SK-N-SH treated with all-trans-retinoic acid at 6 μM for 48 hours (cell line): Measurements from ENCODE around the gene OBP2A.

Experiments
- ATAC-seq: fragments of 200-7000 bp; cut with Tn5 transposase; 3 replicates; pipeline ENCODE4 v1.9.1; 2020; ENCODE audit warnings: mild to moderate bottlenecking, moderate library complexity
- ARNTL ChIP-seq: fragments of 450-650 bp; formaldehyde crosslinking; IDR thresholded peaks from 2 replicates; pipeline ENCODE4 v1.5.0; 2020; ENCODE audit warnings: low read depth, mild to moderate bottlenecking, moderate library complexity, borderline replicate concordance
- BACH2 ChIP-seq: fragments of 250-450 bp; sonication (Bioruptor Pico); IDR thresholded peaks from 2 replicates; pipeline ENCODE4 v1.9.0; 2021; ENCODE audit warnings: mild to moderate bottlenecking, borderline replicate concordance
- CSDC2 ChIP-seq: fragments of 250-450 bp; sonication (Bioruptor Pico); IDR thresholded peaks from 2 replicates; pipeline ENCODE4 v1.5.0; 2020; ENCODE audit warnings: mild to moderate bottlenecking, moderate library complexity
- ESRRG ChIP-seq: fragments of 250-450 bp; sonication (Bioruptor Pico); IDR thresholded peaks from 2 replicates; pipeline ENCODE4 v1.6.1; 2021; ENCODE audit warnings: mild to moderate bottlenecking
- GLIS3 ChIP-seq: fragments of 250-450 bp; sonication (Bioruptor Pico); IDR thresholded peaks from 2 replicates; pipeline ENCODE4 v1.5.0; 2020; ENCODE audit warnings: mild to moderate bottlenecking, moderate library complexity
- ISL1 ChIP-seq: fragments of 250-450 bp; sonication (Bioruptor Pico); IDR thresholded peaks from 2 replicates; pipeline ENCODE4 v2.1.2; 2022; ENCODE audit warnings: mild to moderate bottlenecking, moderate library complexity
- OSR1 ChIP-seq: fragments of 250-450 bp; sonication (Bioruptor Pico); IDR thresholded peaks from 2 replicates; pipeline ENCODE4 v1.8.0; 2022; ENCODE audit warnings: moderate library complexity, mild to moderate bottlenecking, inconsistent platforms
- PATZ1 ChIP-seq: fragments of 250-450 bp; sonication (Bioruptor Pico); IDR thresholded peaks from 2 replicates; pipeline ENCODE4 v1.8.0; 2020; ENCODE audit warnings: mild to moderate bottlenecking, moderate library complexity, borderline replicate concordance
- POU6F1 ChIP-seq: fragments of 250-450 bp; sonication (Bioruptor Pico); IDR thresholded peaks from 2 replicates; pipeline ENCODE4 v1.8.0; 2021; ENCODE audit warnings: low read depth, mild to moderate bottlenecking, moderate library complexity, borderline replicate concordance
- PPARA ChIP-seq: fragments of 250-450 bp; sonication (Bioruptor Pico); IDR thresholded peaks from 2 replicates; pipeline ENCODE4 v1.5.0; 2020; ENCODE audit warnings: mild to moderate bottlenecking, borderline replicate concordance
- RARB ChIP-seq: fragments of 250-450 bp; sonication (Bioruptor Pico); IDR thresholded peaks from 2 replicates; pipeline ENCODE4 v1.8.0; 2021; ENCODE audit warnings: mild to moderate bottlenecking, moderate library complexity
- SNAI2 ChIP-seq: fragments of 250-450 bp; sonication (Bioruptor Pico); IDR thresholded peaks from 2 replicates; pipeline ENCODE4 v1.5.0; 2020; ENCODE audit warnings: mild to moderate bottlenecking, moderate library complexity
- TCF4 ChIP-seq: fragments of 250-450 bp; sonication (Bioruptor Pico); IDR thresholded peaks from 2 replicates; pipeline ENCODE4 v1.8.0; 2021; ENCODE audit warnings: mild to moderate bottlenecking, moderate library complexity, borderline replicate concordance
- TOX ChIP-seq: fragments of 250-450 bp; sonication (Bioruptor Pico); IDR thresholded peaks from 2 replicates; pipeline ENCODE4 v1.8.0; 2021; ENCODE audit warnings: mild to moderate bottlenecking, moderate library complexity, borderline replicate concordance
- ZC3H10 ChIP-seq: fragments of 250-450 bp; sonication (Bioruptor Pico); IDR thresholded peaks from 2 replicates; pipeline ENCODE4 v1.5.1; 2021; ENCODE audit warnings: mild to moderate bottlenecking, moderate library complexity
- ZFP3 ChIP-seq: fragments of 250-450 bp; sonication (Bioruptor Pico); IDR thresholded peaks from 2 replicates; pipeline ENCODE4 v1.5.0; 2020; ENCODE audit warnings: mild to moderate bottlenecking, moderate library complexity
- ZFP30 ChIP-seq: fragments of 450-650 bp; formaldehyde crosslinking; IDR thresholded peaks from 2 replicates; pipeline ENCODE4 v1.5.0; 2022; ENCODE audit warnings: mild to moderate bottlenecking, moderate library complexity
- ZNF565 ChIP-seq: fragments of 450-650 bp; formaldehyde crosslinking; conservative IDR thresholded peaks from 2 replicates; pipeline ENCODE4 v1.5.0; 2020; ENCODE audit warnings: low read depth, mild to moderate bottlenecking, moderate library complexity
- ZNF70 ChIP-seq: fragments of 450-650 bp; formaldehyde crosslinking; IDR thresholded peaks from 2 replicates; pipeline ENCODE4 v1.5.0; 2020; ENCODE audit warnings: mild to moderate bottlenecking, moderate library complexity
- ZNF8 ChIP-seq: fragments of 450-650 bp; formaldehyde crosslinking; IDR thresholded peaks from 2 replicates; pipeline ENCODE4 v1.5.0; 2020; ENCODE audit warnings: mild to moderate bottlenecking, moderate library complexity
- TF ChIP-seq, protein P1 (sequence below): fragments of 250-450 bp; sonication (Bioruptor Pico); IDR thresholded peaks from 2 replicates; pipeline ENCODE4 v1.5.1; 2021; ENCODE audit warnings: mild to moderate bottlenecking, moderate library complexity
- TF ChIP-seq, protein P2 (sequence below): fragments of 250-450 bp; sonication (Bioruptor Pico); IDR thresholded peaks from 2 replicates; pipeline ENCODE4 v1.5.0; 2020; ENCODE audit warnings: mild to moderate bottlenecking, moderate library complexity
- TF ChIP-seq, protein P3 (sequence below): fragments of 250-450 bp; sonication (Bioruptor Pico); IDR thresholded peaks from 2 replicates; pipeline ENCODE4 v1.5.1; 2020; ENCODE audit warnings: low read depth, mild to moderate bottlenecking, moderate library complexity

OBP2A gene

GRCh38 chr9:135554718-135555117 is 8.8 kb downstream of the OBP2A start:
- no peak for ATAC-seq
- TF ChIP-seq ZNF565 (no peak), CSDC2 (CRISPR knock-in tag) (no peak), ZFP30 (CRISPR knock-in tag) (no peak), OSR1 (CRISPR knock-in tag) (no peak), ZNF8 (CRISPR knock-in tag) (no peak), RARB (CRISPR knock-in tag) (no peak), PATZ1 (no peak), POU6F1 (no peak), GLIS3 (CRISPR knock-in tag) (no peak), TCF4 (CRISPR knock-in tag) (no peak), ZC3H10 (CRISPR knock-in tag) (no peak), SNAI2 (CRISPR knock-in tag) (no peak), TOX (CRISPR knock-in tag) (no peak), BACH2 (CRISPR knock-in tag) (no peak), ISL1 (CRISPR knock-in tag) (no peak), ESRRG (CRISPR knock-in tag) (no peak), ZNF70 (CRISPR knock-in tag) (no peak), ARNTL (CRISPR knock-in tag) (no peak)
- TF ChIP-seq, protein P1, sequence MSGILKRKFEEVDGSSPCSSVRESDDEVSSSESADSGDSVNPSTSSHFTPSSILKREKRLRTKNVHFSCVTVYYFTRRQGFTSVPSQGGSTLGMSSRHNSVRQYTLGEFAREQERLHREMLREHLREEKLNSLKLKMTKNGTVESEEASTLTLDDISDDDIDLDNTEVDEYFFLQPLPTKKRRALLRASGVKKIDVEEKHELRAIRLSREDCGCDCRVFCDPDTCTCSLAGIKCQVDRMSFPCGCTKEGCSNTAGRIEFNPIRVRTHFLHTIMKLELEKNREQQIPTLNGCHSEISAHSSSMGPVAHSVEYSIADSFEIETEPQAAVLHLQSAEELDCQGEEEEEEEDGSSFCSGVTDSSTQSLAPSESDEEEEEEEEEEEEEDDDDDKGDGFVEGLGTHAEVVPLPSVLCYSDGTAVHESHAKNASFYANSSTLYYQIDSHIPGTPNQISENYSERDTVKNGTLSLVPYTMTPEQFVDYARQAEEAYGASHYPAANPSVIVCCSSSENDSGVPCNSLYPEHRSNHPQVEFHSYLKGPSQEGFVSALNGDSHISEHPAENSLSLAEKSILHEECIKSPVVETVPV (CRISPR knock-in tag), result no peak
- TF ChIP-seq, protein P2, sequence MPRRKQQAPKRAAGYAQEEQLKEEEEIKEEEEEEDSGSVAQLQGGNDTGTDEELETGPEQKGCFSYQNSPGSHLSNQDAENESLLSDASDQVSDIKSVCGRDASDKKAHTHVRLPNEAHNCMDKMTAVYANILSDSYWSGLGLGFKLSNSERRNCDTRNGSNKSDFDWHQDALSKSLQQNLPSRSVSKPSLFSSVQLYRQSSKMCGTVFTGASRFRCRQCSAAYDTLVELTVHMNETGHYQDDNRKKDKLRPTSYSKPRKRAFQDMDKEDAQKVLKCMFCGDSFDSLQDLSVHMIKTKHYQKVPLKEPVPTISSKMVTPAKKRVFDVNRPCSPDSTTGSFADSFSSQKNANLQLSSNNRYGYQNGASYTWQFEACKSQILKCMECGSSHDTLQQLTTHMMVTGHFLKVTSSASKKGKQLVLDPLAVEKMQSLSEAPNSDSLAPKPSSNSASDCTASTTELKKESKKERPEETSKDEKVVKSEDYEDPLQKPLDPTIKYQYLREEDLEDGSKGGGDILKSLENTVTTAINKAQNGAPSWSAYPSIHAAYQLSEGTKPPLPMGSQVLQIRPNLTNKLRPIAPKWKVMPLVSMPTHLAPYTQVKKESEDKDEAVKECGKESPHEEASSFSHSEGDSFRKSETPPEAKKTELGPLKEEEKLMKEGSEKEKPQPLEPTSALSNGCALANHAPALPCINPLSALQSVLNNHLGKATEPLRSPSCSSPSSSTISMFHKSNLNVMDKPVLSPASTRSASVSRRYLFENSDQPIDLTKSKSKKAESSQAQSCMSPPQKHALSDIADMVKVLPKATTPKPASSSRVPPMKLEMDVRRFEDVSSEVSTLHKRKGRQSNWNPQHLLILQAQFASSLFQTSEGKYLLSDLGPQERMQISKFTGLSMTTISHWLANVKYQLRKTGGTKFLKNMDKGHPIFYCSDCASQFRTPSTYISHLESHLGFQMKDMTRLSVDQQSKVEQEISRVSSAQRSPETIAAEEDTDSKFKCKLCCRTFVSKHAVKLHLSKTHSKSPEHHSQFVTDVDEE, result no peak

GRCh38 chr9:135555203-135555602 is 9.3 kb downstream of the OBP2A start:
- TF ChIP-seq PPARA (no peak), CSDC2 (CRISPR knock-in tag) (no peak), ZFP30 (CRISPR knock-in tag) (no peak), OSR1 (CRISPR knock-in tag) (no peak), RARB (CRISPR knock-in tag) (no peak), ZNF565 (no peak), SNAI2 (CRISPR knock-in tag) (no peak), ZC3H10 (CRISPR knock-in tag) (no peak), ESRRG (CRISPR knock-in tag) (no peak), ZFP3 (CRISPR knock-in tag) (no peak), BACH2 (CRISPR knock-in tag) (no peak), ISL1 (CRISPR knock-in tag) (no peak), TCF4 (CRISPR knock-in tag) (no peak), ZNF70 (CRISPR knock-in tag) (no peak), POU6F1 (no peak), GLIS3 (CRISPR knock-in tag) (no peak), ZNF8 (CRISPR knock-in tag) (no peak)
- TF ChIP-seq, protein P2, result no peak
- TF ChIP-seq, protein P1 (CRISPR knock-in tag), result no peak
- TF ChIP-seq, protein P3, sequence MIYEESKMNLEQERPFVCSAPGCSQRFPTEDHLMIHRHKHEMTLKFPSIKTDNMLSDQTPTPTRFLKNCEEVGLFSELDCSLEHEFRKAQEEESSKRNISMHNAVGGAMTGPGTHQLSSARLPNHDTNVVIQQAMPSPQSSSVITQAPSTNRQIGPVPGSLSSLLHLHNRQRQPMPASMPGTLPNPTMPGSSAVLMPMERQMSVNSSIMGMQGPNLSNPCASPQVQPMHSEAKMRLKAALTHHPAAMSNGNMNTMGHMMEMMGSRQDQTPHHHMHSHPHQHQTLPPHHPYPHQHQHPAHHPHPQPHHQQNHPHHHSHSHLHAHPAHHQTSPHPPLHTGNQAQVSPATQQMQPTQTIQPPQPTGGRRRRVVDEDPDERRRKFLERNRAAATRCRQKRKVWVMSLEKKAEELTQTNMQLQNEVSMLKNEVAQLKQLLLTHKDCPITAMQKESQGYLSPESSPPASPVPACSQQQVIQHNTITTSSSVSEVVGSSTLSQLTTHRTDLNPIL (CRISPR knock-in tag), result no peak
- ATAC-seq, result no peak
